ENCODE data around the gene RABGGTA.

RABGGTA gene, protein sequence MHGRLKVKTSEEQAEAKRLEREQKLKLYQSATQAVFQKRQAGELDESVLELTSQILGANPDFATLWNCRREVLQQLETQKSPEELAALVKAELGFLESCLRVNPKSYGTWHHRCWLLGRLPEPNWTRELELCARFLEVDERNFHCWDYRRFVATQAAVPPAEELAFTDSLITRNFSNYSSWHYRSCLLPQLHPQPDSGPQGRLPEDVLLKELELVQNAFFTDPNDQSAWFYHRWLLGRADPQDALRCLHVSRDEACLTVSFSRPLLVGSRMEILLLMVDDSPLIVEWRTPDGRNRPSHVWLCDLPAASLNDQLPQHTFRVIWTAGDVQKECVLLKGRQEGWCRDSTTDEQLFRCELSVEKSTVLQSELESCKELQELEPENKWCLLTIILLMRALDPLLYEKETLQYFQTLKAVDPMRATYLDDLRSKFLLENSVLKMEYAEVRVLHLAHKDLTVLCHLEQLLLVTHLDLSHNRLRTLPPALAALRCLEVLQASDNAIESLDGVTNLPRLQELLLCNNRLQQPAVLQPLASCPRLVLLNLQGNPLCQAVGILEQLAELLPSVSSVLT

DNA sequence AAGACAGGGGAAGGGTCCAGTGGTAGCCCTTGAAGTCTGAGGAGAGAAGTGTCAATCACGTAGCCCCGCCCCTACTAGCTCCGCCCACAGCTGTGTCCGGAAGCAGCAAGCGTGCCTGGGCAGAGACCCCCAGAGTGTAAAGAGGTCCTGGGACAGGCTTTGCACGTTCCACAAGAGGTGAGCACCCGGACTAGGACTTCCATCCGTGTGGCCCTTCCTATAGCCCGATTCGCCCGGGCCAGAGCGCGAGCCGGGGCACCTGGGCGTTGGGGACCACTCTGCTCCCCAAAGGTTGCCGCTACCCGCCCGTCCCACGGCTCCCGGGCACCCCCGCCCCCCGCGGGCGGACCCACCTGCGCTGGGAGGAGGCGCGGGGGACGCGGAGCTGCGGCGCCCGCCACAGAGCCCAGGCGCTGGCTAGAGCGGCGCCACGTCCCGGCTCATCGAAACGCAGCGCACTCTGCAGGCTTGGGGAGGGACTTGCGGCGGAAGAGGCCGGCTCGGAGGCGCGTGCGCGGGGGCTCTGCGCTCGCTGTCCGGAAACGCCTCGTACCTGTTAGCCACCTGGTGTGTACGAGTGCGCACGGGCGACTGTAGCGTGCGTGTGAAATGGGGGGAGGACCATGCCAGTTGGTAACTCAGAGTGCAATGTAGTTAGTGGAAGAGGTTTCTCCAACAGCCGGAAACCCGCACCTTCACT lies at the start of gene RABGGTA:
Gene RABGGTA (minus strand): TSS at position 464 of the 700 bp plus-strand sequence. CDS start 482 bp downstream, outside the sequence.
- DNase-seq = peak; percentile 82

DNA sequence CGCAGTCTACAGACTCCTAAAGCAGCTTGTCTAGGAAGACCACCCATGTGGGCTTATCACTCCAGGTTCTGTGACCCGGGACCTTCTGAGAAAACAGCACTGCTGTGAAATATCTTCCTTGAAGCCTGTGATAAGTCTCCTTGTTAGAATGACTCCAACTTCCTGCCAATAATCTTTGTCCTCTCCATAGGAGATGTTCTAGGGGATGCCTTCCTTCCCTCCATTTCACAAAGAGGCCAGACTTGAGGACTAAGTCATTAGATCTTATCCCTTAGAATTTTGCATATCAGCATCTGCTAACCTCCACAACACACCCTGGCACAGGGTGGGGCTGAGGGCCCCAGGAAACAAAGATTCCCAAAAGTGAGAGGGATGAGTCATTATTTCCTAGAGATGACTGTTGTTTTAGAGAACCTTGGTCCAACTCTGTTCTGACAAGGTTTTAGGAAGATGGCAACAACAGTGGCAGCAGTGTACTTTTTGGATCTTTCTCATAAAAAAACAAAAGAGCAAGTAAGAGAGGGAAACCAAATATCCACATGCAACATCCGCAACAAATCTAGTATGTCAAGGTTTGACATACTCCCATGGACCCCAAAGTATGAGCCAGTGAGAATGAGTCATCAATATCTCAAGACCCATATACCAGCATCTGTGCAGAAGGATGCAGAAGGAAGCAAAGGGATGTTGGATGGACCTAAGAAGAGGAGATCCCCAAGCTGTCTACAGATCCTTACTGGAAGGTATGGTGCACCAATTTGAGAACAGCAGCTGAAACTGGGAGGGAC lies 45.9 kb upstream of the RABGGTA start:
- no peak for DNase-seq

DNA sequence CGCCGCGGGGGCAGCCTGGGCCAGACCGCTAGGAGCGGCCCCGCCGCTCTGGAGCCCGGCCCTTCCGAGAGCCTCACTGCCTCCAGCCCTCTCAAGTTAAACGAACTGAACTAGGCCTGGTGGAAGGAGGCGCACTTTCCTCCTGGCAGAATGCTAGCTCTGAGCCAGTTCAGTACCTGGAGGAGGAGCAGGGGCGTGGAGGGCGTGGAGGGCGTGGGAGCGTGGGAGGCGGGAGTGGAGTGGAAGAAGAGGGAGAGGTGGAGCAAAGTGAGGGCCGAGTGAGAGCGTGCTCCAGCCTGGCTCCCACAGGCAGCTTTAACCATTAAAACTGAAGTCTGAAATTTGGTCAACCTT lies 45.2 kb upstream of the RABGGTA start:
- DNase-seq = no peak

GRCh38 chr14:24315807-24316596 lies 44.6 kb upstream of the RABGGTA start:
- no peak for DNase-seq

- DNase-seq = no peak
Measured at GRCh38 chr14:24315243-24315806, 43.9 kb upstream of the RABGGTA start.

DNA sequence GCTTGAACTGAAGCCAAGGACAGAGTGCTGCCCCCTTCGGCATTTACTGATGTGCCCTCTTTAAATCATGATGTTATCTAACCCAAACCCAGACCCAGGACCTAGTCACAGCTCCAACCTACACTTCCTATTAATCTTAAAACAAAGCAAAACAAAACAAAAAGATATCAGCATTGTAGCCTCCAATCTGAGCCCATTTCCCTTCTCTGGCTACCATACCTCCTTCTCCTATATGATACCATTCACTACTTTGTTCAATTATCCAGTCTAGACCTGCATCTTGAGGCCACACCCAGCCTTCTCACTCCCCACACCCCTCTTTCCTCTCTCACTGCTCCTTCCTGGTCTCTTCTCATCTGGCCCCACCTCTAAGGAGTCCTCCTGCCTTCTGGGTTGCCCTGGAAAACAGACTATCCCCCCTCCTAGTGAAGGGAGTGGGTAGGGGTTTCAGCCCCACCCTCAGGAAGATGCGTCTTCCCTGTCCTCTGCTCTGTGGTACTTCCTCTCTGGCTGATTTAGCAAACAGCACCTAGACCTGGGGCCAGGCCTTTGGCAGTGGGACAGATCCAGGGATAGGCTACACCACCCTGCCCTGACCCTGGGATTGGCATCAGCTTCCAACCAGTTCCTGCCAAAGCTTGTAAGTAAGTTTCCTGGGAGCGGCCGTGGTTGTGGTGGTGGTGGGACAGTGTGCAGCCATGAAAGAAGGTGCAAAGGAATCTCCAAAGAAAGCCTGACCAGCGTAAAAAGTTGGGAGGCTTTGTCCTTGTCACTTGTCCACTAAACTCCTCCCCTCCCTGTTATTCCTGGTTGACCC lies 43.2 kb upstream of the RABGGTA start:
- DNase-seq = no peak

DNA sequence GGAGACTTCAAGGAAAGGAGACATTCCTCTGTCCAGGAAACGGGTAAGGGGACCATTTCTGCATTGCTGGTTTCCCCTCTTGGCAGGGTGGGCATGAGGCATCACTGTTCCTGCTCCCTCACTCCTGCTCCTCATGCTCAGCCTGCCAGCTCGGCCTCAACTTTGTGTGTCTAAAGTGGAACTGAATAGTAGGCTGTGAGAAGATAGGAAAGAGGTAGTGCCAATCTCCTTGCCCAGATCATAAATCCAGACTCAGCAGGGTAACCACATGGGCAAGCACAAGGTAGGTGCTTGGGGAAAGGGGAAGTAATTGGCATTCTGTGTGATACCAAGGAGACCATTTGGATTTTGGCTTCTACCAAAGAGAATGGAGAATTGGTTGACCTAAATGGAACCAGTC lies 42.5 kb upstream of the RABGGTA start:
- no peak for DNase-seq

DNA sequence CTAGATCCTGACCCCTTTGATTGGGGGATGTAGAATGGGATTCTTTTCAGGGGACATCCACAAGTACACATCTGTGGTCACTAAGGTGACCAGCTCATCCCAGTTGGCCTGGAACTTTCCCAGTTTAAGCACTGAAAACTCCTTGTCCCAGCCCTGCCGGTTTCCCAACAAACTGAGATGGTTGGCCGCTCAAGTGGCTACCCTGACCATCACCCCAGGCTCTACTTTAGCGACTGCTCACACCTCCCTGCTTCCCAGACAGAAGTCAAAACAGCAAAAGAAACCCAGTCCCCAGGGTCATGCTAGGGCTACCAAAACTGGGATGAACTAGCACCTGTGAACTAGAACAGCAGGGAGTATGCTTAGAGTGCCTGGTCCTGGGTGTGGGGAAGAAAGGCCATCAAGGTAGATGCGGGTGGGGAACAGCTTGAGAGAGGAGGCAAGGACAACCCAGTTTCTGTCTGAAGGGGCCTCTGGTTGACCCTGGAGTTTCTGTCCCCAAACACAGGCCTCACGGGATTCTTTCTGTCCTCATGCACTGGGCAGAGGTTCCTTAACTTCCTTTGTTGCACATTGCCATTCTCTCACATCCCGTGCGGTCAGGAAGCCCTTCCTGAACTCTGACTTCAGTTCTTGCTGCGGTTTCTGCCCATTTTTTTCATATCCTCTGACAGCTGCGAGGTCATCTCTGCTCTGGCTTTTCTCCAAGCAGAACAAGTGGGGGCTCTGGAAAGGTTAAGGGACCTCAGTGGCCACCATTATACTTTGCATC lies 41.5 kb upstream of the RABGGTA start:
- no peak for DNase-seq

DNA sequence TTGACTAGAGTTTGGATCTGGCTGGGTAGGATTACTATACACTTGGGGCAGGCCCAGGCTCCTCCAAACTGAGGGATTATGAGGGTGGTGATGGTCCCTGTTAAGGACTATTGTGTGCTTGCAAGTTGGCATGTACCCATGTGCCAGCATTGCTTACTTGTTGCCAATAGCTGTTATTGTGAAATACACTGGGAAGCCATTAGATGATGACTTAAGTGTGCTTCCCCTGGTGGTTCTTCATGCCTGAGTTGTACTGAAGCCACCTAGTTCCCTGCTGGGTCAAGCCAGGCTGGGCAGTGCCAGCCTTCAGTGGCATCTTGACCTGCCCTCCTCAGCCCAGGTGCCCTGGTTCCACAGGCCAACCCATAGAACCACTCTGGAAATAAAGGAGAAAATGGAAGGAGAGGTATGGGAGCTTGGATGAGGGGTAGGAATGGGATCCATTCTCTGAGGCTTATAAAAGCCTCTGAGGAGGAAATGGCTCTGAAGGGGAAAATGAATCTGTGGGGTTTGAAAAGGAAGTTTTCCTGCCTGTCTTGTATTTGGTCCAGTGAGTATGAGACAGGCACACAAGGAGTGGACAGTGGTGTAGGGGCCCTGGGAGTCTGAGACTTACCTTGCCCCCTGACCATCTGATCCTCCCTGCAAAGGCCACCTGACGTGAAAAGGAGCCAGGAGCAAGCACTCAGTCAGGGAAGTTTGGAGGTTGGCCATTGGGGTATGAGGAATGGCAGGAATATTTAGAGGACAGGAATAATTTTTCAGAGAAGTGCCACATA lies 40.6 kb upstream of the RABGGTA start:
- DNase-seq = no peak

DNA sequence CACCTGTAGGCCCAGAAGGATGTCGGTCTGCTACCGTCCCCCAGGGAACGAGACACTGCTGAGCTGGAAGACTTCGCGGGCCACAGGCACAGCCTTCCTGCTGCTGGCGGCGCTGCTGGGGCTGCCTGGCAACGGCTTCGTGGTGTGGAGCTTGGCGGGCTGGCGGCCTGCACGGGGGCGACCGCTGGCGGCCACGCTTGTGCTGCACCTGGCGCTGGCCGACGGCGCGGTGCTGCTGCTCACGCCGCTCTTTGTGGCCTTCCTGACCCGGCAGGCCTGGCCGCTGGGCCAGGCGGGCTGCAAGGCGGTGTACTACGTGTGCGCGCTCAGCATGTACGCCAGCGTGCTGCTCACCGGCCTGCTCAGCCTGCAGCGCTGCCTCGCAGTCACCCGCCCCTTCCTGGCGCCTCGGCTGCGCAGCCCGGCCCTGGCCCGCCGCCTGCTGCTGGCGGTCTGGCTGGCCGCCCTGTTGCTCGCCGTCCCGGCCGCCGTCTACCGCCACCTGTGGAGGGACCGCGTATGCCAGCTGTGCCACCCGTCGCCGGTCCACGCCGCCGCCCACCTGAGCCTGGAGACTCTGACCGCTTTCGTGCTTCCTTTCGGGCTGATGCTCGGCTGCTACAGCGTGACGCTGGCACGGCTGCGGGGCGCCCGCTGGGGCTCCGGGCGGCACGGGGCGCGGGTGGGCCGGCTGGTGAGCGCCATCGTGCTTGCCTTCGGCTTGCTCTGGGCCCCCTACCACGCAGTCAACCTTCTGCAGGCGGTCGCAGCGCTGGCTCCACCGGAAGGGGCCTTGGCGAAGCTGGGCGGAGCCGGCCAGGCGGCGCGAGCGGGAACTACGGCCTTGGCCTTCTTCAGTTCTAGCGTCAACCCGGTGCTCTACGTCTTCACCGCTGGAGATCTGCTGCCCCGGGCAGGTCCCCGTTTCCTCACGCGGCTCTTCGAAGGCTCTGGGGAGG lies 39.5 kb upstream of the RABGGTA start, which contains the start of gene LTB4R:
Gene LTB4R (plus strand): TSS at position 857 of the 959 bp plus-strand sequence. CDS start 4,150 bp downstream, outside the sequence.
- DNase-seq = no peak

GRCh38 chr14:24310265-24310645 lies 38.9 kb upstream of the RABGGTA start:
- no peak for DNase-seq

- no peak for DNase-seq
Measured at GRCh38 chr14:24309538-24310264, 38.3 kb upstream of the RABGGTA start, which contains the start of gene LTB4R2. Gene LTB4R2 (plus strand): TSS chr14:24310140. CDS start chr14:24310665, 525 bp downstream.

DNA sequence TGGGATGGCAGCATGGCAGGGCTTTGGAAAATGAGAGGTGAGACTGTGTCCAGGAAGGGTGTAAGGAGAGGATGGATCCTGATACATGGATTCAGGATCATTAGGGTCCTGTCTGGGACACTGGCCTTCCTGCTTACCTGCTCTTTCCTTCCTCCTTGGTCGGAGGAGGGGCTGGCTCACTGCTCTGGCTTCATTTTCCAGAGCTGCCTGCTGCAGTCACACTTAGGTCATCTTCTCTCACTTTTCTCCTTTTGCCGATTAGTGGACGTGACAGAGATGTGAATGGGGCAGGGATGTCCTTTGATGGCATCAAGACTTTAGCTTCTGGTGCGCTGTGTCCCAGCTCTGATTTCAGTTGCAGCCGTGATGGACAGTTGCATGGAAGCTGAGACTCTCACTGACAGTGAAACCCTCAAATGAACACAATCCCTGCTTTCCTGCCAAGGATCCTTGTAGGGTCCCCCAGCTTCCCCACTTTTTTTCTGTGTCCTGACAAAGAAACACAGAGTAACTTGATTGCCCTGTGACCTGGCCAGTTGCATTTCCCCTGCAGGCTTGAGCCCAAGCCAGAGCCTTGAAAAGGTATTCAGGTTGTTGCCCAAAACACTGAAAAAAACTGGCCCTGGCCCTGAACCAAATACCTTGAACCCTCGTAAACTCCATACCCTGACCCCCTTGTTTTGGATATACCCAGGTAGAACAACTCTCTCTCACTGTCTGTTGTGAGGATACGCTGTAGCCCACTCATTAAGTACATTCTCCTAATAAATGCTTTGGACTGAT lies 37.1 kb upstream of the RABGGTA start:
- DNase-seq = no peak

DNA sequence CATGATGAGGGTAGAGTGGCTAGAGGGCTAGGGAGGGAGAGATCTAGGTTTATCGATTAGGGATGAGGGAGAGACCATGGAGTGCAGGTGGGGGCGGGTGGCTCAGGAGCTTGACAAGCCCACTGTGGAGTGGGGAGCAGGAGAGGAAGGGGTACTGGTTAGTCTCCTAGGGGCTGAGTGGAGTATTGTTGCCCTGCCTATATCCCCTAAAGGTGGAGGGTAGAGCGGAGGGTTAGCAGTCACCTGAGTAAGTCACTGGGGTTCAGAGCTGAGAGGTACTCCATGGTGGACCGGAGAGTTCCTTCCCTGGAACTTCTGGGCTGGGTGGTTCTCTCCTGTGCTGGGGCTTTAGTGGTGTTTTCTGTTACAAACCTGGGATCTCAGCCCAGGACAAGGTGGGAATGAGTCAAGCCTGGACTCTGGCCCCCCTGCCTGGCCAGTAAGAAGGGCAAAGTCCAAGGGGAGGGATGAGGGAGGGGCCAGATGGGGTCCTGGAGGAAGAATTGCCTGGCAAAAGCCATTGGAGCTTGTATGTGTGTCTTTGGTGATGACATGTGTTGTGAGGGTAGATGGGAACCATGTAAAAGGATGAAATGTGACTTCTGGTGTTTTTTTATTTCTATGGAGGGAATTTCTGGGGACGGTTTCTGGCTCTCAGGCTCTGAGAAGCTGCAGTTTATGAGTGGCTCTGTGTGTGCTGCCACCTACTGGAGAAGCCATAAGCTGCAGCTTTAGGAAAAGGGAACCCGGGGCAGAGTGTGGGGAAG lies 36.4 kb upstream of the RABGGTA start, which contains the start of gene CIDEB:
Gene CIDEB (minus strand): TSS at position 403 of the 767 bp plus-strand sequence. CDS start 119 bp downstream, at position 284.
- DNase-seq = peak; percentile 11

DNA sequence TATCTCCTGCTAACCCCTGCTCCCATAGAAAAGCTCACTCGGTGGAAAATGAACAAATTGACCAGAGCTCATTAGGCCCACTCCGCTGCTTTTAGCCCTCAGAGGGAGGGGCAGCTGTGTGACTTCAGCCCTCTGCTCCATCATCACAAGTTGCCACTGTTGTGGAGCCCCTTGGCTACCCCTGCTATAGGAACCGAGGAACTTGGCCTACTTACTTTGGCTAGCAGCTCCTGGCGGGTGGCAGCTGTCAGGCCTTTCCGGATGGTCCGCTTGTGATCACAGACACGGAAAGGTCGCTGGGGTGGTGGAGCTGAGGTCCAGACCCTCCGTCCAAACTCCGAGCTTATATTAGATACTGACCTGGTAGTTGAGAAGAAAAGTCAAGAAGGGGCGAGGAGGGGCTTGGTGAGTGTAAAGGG lies 35.8 kb upstream of the RABGGTA start:
- no peak for DNase-seq
